ENCODE measurements around the gene NUP107. TPM values are rescaled to one million over a fixed set of nuclear protein-coding genes. Genes with fewer than 3 reads are reported as not detected.

NUP107 gene
- total RNA-seq, 3 donors from 2014 or later = 27.7 to 39.6 (median 32.3) TPM

DNA sequence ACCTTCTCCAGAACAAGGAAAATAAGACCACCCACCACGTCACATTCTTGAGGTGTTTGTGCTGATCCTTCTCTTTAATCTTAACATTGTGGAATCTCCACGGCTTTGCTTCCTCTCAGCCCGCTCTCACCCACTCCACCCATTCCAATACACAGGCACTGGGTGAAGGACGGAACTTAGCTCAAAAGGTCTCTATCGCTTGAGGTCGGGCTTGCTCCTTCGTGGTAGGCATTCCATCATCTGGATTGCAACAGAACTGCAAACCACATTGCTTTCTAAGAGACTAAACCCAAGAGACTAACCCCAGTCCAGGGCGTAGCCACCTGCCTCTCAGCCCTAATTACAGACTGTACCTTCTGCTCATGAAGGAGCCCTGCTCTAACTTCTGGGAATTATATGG is 97.2 kb downstream of the NUP107 start:
- Histone ChIP-seq H3K4me1 (ENCODE audit: low read depth) (no peaks in the 10 kb centered on the region), H3K9me3 (no peaks in the 10 kb centered on the region), H3K4me3 (no peak overlapping the region), H3K36me3 (ENCODE audit: low read depth) (no peaks in the 10 kb centered on the region)
- ATAC-seq (peak; percentile 33), DNase-seq (no peak)
- intact Hi-C loops (cut with DNase I, micrococcal nuclease) = no loop called here
- TF ChIP-seq CTCF (IDR thresholded peaks at IDR 0.05) = no peak

DNA sequence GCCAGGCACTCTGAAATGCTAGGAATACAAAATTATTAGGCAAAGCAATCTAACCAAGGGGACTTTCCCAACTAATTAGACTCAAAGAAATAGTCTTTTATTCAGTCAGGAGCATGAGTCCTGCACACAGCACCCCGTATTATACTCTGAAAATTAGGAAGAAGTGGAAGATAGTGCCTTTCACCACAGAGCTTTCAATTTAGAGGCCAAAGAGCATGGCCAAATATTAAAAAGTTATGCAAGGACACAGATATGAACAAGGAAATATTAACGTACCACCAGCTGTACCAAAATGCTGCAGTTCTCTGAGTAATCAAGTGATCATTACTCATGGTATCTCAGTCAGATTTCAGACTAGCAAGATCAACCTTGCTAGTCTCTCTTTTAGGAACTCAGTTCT is 98.6 kb downstream of the NUP107 start:
- DNase-seq = no peak
- intact Hi-C loops (cut with DNase I, micrococcal nuclease) = no loop called here
- Histone ChIP-seq H3K4me1 (ENCODE audit: low read depth) (no peaks in the 10 kb centered on the region), H3K36me3 (ENCODE audit: low read depth) (no peaks in the 10 kb centered on the region), H3K9me3 (no peaks in the 10 kb centered on the region), H3K4me3 (no peak overlapping the region)
- ATAC-seq = no peak
- TF ChIP-seq CTCF (IDR thresholded peaks at IDR 0.05) = no peak

- no peaks in the 10 kb centered on the region for H3K36me3 ChIP-seq (ENCODE audit: low read depth)
- no peak for TF ChIP-seq CTCF (IDR thresholded peaks at IDR 0.05)
- no peak for DNase-seq
- no peaks in the 10 kb centered on the region for H3K9me3 ChIP-seq
- no peak for ATAC-seq
- intact Hi-C loops (cut with DNase I, micrococcal nuclease) = no loop called here
- no peak overlapping the region for H3K4me3 ChIP-seq
- no peaks in the 10 kb centered on the region for H3K4me1 ChIP-seq (ENCODE audit: low read depth)
These were observed 99.0 kb downstream of the NUP107 start for GRCh38 chr12:68785823-68786222.

- no peaks in the 10 kb centered on the region for H3K9me3 ChIP-seq
- TF ChIP-seq CTCF (IDR thresholded peaks at IDR 0.05) = no peak
- DNase-seq (no peak), ATAC-seq (peak; percentile 48)
- H3K4me1 ChIP-seq (ENCODE audit: low read depth) = no peaks in the 10 kb centered on the region
- intact Hi-C loops (cut with DNase I, micrococcal nuclease) = no loop called here
- no peaks in the 10 kb centered on the region for H3K36me3 ChIP-seq (ENCODE audit: low read depth)
- H3K4me3 ChIP-seq = no peak overlapping the region
These were observed 100.2 kb downstream of the NUP107 start for GRCh38 chr12:68786929-68787328.

GRCh38 chr12:68788554-68789143 is 101.9 kb downstream of the NUP107 start:
- TF ChIP-seq CTCF (IDR thresholded peaks at IDR 0.05) = no peak
- no peak overlapping the region for H3K4me3 ChIP-seq
- no peaks in the 10 kb centered on the region for H3K9me3 ChIP-seq
- no peaks in the 10 kb centered on the region for H3K36me3 ChIP-seq (ENCODE audit: low read depth)
- no peak for DNase-seq
- no peak for ATAC-seq
- no peaks in the 10 kb centered on the region for H3K4me1 ChIP-seq (ENCODE audit: low read depth)
- intact Hi-C loops (cut with DNase I, micrococcal nuclease) = no loop called here
